NCI-H128 (cell line): ENCODE results near the gene SPATA20.
A peak's percentile ranks its signal among the peaks of the same experiment; 100 is the strongest.

Experiments used
- DNase-seq: peaks from one replicate; lab custom pipeline; 2025; ENCODE audit not compliant: unreplicated experiment; lab: John Stamatoyannopoulos, UW

SPATA20 gene

DNA sequence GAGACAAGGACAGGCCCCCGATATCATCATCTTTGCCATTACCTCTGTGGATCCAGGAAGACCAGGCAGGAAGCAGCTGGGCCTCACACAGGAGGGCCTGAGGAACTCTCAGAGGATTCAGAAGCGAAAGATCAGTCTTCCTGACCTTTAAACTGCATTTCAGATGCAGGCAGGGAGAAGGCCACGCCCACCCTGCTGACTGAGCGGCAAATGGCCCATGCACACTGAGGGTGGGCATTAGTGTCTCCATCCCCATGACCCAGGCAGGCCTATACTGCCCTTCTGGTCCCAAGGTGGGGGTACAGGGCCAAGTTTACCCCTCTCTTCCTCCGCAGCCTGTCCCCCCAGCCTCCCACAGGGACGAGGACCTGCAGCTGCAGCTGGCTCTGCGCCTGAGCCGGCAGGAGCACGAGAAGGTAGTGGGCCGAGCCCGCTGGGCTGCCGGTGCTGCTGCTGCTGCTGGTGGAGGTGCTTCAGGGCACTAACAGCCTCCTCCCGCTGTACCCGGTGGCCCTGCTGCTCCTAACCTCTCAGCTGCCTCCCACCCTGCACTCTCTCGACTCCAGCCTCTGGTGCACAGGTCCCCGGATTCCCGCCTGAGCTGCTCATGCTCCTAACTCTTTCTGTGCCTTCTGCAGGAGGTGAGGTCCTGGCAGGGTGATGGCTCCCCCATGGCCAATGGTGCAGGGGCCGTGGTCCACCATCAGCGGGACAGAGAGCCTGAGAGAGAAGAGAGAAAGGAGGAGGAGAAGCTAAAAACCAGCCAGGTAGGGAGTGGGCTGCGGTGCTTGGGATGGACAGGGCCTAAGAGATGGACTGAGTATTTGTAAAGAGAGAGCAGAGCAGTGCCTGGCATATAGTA lies 8.2 kb upstream of the SPATA20 start:
- DNase-seq: no peak

DNA sequence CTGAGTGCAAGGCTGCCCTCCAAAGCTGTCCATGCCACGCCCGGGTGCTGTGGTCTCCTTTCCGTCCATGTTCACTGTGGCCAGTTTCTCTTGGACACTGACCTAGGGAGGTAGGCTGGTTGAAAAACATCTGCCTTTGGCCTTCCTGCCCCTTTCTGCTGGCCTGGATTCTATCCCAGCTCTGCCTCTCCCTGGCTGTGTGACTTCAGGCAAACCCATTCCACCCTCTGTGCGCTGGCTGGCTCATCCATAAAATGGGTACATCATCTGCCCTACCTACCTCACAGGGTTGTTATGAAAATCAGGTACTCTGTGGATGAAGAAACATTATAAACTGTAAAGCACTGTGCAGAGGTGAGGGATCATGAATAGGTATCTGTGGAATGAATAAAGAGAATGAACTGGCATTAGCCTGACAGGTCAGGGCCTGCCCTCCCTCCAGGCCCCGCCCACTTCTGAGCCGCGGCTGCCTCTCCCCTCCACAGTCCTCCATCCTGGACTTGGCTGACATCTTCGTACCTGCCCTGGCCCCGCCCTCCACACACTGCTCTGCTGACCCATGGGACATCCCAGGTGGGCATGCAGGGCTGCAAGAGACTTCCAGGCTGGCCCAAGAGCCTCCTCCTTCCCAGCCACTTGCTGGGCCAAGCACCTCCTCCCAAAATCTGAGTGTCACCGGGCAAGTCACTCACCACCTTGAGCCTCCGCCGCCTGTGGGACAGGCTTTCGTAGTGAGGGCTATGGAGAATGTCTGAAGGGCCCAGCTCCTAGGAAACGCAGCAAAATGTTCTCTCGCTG lies 7.0 kb upstream of the SPATA20 start:
- no peak for DNase-seq

DNA sequence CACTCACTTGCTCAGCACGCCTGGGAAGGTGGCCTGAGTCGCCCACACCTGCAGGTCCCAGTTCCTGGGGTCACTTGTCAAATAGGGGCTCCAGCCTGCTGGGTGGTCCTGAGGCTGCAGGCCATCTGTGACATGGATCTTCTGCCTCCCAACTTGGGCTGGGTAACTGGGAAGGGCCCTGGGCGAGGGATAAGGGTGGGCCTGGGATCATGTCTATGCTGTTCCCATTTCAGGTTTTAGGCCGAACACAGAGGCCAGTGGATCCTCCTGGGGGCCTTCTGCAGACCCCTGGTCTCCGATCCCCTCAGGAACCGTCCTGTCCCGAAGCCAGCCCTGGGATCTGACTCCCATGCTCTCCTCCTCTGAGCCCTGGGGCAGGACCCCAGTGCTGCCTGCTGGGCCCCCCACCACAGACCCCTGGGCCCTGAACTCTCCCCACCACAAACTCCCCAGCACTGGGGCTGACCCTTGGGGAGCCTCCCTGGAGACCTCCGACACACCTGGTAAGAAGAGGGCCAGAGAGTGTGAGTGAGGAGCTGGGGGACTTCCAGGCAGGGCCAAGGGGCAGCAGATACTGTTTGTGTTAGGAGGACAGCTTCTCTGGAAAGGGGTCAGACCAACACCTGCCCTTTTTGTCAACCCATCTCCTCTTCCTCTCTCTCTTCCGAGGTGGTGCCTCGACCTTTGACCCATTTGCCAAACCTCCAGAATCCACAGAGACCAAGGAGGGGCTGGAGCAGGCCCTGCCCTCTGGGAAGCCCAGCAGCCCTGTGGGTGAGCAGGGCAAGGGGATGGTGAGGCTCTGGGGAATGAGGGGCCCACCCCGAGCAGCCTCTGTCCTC lies 6.2 kb upstream of the SPATA20 start:
- no peak for DNase-seq

DNA sequence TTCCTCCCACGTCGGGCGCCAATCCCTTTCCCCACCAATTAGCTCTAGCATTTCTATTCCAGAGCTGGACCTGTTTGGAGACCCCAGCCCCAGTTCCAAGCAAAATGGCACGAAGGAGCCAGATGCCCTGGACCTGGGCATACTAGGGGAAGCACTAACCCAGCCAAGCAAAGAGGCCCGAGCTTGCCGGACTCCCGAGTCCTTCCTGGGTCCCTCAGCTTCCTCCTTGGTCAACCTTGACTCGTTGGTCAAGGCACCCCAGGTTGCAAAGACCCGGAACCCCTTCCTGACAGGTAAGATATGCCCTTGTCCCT lies 5.6 kb upstream of the SPATA20 start:
- DNase-seq: no peak

DNA sequence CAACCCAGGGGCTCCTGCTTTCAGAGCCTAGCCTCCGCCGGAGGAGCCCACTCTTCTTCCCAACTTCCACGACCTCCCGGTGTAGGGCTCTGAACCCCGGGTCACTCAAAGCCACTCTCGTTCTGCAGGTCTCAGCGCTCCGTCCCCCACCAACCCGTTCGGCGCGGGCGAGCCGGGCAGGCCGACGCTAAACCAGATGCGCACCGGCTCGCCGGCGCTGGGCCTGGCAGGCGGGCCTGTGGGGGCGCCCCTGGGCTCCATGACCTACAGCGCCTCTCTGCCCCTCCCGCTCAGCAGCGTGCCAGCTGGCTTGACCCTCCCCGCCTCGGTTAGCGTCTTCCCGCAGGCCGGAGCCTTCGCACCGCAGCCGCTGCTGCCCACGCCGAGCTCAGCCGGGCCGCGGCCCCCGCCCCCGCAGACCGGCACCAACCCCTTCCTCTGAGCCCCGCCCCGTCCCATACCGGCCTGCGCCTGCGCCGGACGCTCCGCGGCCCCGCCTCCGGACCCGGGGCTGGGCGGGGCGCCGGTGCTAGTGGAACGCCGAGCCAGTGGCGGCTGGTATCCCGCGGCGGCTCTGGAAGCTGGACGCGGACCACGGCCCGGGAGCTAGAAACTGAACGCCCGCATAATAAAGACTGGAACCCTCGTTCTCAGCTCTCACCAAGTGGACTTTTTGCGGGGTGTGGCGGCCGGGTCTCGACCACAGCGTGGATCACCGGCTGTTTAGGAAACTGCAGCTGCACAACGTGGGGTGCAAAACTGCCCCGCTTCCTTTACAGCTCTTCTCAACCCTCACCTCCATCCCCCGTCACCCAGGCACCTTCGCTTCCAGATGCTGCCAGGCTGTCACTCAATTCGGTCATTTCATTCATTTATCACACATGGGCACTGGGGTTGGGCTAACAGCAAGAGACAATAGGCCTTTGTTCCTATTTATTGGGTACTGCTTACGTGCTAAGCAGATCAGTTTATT lies 5.0 kb upstream of the SPATA20 start:
- peak; percentile 33 for DNase-seq

DNA sequence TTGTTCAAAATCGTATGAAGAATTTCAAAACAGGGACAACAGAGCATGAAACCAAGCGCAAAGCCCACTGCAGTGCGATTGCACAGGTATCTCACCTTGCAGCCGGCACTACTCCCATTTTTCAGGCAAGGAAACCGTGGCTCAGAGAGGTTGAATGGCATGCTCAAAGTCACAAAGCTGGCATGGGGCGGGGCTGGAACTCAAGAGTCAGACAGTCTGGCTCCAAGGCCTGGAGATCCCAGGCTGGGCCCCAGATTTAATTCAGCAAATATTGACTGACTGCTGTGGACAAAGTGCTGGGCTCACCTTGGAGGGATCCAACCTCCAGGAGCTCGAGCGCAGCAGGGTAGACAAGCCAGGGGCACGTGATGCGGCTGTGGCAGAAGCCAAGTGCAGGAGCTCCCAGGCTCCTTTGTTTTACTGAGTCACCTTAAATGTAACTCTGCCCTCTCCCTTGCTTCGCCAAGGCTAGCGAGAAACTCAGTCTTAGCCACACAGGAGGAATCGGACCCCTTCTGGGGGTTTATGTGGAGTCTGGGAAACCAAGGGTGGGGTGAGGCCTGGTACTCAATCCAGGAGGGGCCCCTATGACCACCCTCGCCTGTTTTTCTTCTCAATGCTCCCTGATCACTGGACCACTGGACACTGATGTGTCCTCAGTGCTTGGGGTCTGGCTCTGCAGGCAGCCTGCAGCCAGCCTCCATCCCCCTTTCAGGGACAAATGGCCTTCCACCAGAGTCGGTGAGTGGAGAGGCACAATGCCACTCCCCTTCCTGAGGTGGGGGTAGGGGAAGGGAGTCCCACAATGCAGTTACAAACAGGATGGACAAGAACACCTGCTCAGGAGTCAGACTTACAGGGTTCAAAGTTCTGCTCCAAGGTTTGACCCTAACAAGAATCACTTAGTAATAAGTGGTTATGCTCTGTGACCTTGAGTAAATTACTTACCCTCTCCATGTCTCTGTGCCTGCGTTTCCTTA lies 3.9 kb upstream of the SPATA20 start:
- no peak for DNase-seq

DNA sequence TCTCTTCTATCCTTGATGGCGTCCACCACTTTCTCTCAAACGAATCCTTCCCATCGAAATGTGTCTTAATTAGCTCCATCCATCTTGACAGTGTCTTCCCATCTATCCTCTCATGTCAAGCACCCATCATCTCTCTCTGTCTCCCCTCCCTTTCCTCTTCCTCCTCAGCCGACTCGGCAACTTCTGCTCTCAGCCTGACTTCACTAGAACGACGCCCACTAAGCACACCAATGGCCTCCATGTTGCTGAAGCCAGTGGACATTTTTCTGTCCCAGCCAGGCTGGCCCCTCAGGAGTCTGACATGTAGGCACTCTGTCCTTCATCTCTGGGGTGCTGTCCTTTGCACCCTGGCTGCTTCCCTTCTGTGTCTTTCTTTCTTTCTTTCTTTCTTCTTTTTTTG lies 2.5 kb upstream of the SPATA20 start:
- DNase-seq: no peak

DNA sequence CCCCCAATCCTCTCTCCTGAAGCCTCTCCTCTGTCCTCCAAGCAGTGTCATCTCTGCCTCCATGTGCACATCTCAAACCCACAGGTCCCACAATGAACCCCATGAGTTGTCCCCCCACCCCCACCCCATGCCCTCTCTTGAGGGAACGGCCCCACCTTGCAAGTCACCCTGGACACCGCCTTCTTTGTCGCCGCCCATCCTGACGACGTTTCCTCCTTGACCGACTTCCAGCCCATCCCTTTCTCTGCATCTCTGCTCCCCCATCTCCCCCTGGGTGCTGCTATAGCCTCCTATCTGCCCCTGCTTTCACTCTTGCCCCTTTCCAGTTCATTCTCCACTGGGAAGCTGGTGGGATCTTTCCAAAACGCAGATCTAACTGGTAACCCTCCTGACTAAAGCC lies 1.7 kb upstream of the SPATA20 start:
- DNase-seq: no peak

DNA sequence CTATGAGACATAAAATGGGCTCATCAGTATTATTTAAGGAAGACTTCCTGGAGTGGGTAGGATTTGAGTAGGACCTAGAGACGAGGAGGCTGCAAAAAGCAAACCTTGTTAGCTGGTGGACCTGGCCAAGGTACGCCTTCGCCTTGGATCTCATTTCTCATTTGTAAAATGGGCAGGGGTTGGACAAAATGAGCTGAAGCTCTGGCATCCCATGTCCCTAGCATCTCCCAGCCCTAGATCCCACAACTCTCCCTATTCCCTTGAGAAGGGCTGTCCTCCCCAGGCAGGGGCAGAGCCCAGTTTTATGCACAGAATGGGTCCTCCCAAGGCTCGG lies 306 bp upstream of the SPATA20 start:
- DNase-seq: no peak

DNA sequence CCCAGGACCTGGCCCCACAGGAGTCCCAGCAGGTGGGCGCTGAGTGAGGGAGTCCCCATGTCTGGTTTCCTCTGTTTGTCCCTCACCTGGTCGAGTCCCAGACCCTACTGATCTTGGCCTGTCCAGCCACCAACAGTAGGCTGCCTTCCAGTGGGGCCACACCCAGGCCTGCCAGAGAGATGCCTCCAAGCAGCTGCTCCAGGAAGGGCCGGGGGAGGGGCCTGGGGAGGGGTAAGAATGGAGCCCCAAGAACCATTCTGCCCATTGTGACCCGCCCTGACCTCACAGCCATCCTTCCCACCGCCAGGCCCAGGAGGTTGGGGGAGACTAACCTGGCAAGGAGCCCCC lies 736 bp downstream of the SPATA20 start:
- no peak for DNase-seq

DNA sequence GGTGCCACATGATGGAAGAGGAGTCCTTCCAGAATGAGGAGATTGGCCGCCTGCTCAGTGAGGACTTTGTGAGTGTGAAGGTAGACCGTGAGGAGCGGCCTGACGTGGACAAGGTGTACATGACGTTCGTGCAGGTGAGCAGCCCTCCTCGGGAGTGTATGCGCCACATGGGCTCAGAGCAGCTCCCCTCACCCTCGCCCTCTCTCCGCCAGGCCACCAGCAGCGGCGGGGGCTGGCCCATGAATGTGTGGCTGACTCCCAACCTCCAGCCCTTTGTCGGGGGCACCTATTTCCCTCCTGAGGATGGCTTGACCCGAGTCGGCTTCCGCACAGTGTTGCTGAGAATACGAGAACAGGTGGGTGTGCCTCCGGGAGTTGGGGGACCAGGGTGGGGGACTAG lies 1.9 kb downstream of the SPATA20 start:
- no peak for DNase-seq

DNA sequence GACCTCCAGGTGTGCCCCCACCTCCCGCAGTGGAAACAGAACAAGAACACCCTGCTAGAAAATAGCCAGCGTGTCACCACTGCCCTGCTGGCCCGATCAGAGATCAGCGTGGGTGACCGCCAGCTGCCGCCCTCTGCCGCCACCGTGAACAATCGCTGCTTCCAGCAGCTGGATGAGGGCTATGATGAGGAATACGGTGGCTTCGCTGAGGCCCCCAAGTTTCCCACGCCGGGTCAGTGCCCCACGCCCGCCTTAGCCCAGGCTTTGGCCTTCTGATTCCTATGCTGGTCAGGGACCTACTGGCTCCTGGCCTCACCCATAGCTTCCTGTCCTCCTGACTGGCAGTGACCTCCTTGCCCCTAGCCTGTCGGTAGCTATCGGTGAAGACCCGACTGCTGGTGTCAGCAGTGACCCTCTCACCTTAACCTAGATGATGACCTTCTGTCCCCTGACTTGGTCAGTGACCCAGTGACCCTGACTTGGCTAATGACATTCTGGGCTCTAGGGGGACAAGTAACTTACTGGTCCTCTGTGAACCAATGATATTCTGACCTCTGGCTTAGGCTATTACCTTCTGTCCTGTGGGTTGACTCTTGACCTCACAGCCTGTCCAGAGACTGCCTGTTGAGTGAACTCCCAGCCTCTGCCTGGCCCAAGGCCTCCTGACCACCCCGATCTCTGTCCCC lies 2.4 kb downstream of the SPATA20 start:
- DNase-seq: no peak

DNA sequence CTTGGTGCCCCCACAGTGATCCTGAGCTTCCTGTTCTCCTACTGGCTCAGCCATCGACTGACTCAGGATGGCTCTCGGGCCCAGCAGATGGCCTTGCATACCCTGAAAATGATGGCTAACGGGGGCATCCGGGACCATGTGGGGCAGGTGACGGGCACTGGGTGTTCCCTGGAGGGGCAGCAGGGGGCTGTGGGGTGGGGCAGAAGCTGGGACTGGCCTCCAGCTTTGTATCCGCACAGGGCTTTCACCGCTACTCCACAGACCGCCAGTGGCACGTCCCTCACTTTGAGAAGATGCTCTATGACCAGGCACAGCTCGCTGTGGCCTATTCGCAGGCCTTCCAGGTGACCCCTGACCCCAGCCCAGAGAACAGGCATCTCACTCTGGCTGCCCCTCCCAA lies 3.0 kb downstream of the SPATA20 start:
- no peak for DNase-seq

DNA sequence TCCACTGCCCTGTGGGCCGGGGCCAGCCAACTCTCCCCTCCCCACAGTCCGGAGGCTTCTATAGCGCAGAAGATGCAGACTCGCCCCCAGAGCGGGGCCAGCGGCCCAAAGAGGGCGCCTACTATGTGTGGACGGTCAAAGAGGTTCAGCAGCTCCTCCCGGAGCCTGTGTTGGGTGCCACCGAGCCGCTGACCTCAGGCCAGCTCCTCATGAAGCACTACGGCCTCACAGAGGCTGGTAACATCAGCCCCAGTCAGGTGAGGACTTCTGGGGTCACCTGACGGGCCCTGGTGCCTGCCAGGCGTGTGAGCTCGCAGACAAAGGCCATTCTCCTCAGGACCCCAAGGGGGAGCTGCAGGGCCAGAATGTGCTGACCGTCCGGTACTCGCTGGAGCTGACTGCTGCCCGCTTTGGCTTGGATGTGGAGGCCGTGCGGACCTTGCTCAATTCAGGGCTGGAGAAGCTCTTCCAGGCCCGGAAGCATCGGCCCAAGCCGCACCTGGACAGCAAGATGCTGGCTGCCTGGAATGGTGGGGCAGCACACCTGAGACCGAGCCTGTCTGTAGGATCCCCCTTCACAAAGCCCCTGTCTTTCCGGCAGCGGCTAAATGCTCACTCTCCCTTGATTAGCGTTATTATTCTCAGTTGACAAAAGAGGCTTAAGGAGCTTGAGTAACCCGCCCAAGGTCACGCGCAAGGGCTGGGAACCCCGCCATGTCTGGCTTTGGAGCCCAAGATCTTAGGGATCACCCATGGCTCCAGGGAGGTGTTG lies 3.9 kb downstream of the SPATA20 start:
- peak; percentile 51 for DNase-seq

DNA sequence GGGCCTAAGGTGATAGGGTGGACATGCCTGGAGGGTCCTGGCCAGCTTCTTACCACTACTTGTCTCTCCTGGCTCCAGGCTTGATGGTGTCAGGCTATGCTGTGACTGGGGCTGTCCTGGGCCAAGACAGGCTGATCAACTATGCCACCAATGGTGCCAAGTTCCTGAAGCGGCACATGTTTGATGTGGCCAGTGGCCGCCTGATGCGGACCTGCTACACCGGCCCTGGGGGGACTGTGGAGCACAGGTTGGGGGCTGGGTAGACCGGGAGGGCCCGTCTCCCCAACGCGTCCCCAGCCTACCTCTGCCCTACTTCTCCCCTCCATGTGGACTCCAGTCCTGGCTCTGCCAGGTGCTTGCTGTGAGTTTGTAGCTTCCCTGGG lies 4.5 kb downstream of the SPATA20 start:
- DNase-seq: no peak

DNA sequence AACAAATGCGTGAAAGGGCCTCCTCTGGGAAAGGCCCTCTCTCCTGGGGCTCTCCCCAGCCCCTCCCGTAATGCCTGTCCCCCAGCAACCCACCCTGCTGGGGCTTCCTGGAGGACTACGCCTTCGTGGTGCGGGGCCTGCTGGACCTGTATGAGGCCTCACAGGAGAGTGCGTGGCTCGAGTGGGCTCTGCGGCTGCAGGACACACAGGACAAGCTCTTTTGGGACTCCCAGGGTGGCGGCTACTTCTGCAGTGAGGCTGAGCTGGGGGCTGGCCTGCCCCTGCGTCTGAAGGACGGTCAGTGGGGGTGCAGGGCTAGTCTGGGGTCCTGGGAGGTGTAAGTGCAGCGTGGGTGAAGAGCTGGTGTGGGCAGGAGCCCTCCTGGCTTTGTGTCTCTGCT lies 4.9 kb downstream of the SPATA20 start:
- DNase-seq: no peak

DNA sequence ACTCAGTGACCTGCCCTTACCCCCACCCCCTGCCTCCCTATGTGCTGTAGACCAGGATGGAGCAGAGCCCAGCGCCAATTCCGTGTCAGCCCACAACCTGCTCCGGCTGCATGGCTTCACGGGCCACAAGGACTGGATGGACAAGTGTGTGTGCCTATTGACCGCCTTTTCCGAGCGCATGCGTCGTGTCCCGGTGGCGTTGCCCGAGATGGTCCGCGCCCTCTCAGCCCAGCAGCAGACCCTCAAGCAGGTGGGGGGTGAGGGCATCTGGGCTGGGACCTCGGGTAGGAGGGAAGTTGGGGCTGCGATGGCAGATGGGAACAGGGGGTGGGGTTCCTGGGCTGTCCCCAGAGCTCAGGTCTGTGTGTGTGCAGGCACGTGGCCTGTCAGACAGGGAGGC lies 7.2 kb downstream of the SPATA20 start:
- DNase-seq: no peak

DNA sequence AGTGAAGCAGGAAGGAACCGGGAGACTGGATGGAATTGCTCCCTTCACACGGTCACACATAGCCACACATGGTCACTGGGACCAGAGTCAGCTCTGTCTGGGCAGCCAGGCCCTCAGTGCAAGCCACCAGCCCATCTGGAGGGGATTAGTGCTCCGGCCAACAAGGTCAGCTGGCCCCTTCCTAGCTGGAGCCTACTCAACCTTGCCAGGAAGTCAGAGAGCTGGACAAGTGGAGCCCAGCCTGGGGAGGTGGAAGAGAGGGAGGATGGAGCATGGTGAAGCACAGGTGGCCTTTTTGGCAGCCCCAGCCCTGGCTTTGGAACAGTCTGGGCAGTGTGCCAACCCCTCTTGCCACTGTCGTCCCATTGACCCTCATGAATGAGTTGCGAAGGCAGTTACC lies 9.8 kb downstream of the SPATA20 start:
- DNase-seq: no peak
